Activated CD8-positive, alpha-beta memory T cell treated with anti-CD3 and anti-CD28 coated beads, Interleukin-2, amount 50 U/mL, for 24 hours (primary cell): ENCODE data around the gene IFNLR1.

Source experiments
- DNase-seq: peaks from one replicate; pipeline ENCODE4 v3.0.0-alpha.2; 2020; ENCODE audit errors: extremely low read depth

Gene IFNLR1

DNA sequence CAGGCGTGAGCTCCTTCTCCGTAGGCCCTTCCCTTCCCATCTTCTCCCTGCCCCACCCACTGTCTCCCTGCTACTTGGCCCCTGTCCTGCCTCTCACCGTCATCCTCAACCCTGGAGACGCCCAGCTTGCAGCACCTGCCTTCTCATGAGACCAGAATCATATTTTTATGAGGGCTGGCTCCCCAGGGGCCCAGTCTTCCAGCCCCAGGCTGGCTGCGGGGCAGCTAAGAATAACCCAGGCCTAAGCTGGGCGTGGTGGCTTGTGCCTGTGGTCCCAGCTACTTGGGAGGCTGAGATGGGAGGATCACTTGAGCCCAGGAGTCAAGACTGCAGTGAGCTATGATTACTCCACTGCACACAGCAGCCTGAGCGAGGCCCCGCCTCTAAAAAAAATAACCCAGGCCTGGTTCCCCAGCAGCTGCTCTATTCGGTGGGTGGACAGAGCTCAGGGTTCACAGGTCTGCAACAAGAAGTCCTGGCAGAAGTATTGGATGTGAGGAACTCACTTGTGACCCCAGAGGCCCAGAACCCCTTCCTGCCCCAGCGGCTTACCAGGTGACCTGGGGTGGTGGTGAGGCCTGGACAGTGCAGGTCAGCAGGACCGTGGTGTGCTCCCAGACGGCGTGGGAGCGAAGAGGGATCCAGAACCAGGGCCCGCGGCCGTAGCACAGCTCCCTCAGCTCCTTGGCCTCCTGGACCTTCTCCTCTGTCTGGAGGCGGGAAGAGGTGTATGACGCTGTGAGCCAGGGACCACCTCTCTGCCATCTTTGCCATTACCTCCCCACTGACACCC, 81.5 kb downstream of the IFNLR1 start:
- no peak for DNase-seq

DNA sequence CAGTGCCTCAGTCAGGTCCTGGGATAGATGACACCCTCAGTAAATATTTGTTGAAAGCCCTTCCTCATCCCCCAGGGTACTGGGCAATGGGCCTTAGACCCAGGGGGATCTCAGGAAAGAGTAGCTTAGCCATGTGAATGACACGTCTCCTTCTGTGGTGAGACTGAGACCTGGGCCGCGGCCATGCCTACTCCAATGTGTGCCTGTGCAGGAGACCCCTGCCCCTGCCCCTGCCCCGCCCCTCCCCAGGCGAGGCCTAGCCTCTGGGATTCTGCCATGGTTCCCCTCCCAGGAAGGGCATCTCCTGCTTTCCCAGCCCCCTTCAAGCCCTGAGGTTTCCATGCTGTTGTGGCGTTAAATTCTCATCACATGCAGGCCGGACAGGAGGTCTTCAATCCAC, 82.2 kb downstream of the IFNLR1 start:
- DNase-seq = no peak
